ENCODE results near the gene PTGFRN. TPM values are rescaled to one million over a fixed set of nuclear protein-coding genes. Genes with fewer than 3 reads are reported as not detected.

PTGFRN gene
- total and polyA plus RNA-seq, 9 of the 15 experiments (the other 6 are each of a cell fraction or from before 2014, with no cell fraction given): 17.3 to 33.1 (median 25.7) TPM

- TF ChIP-seq, protein P1, sequence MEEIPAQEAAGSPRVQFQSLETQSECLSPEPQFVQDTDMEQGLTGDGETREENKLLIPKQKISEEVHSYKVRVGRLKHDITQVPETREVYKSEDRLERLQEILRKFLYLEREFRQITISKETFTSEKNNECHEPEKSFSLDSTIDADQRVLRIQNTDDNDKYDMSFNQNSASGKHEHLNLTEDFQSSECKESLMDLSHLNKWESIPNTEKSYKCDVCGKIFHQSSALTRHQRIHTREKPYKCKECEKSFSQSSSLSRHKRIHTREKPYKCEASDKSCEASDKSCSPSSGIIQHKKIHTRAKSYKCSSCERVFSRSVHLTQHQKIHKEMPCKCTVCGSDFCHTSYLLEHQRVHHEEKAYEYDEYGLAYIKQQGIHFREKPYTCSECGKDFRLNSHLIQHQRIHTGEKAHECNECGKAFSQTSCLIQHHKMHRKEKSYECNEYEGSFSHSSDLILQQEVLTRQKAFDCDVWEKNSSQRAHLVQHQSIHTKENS (CRISPR knock-in tag; IDR thresholded peaks at IDR 0.05): no peak
- TF ChIP-seq TAL1 (IDR thresholded peaks at IDR 0.05) (peak; percentile 22; the same call in 1 of the 2 replicates), BRD4 (IDR thresholded peaks at IDR 0.05) (peak; percentile 61; the same call in 1 of the 2 replicates), EHMT2 (IDR thresholded peaks at IDR 0.05) (peak; percentile 36; the same call in 1 of the 2 replicates), TEAD1 (CRISPR knock-in tag; IDR thresholded peaks at IDR 0.05) (0 out of 4 replicates have a peak, but pooled peaks of 1 of the 2 experiments have one; percentile 44), POLR2AphosphoS2 (IDR thresholded peaks at IDR 0.05; ENCODE audit: low read length) (no peak), BCL6 (CRISPR knock-in tag; IDR thresholded peaks at IDR 0.05) (no peak), CXXC5 (CRISPR knock-in tag; IDR thresholded peaks at IDR 0.05) (peak; percentile 66), NFIC (IDR thresholded peaks at IDR 0.05) (0 out of 2 replicates have a peak, but pooled peaks have one; percentile 21), MEF2D (tag; conservative IDR thresholded peaks at IDR 0.05; ENCODE audit: low read depth) (peak; percentile 18; the same call in 1 of the 2 replicates), ZNF696 (CRISPR knock-in tag; conservative IDR thresholded peaks at IDR 0.05) (no peak), MAFG (tag; conservative IDR thresholded peaks at IDR 0.05) (peak; percentile 84), PKNOX1 (IDR thresholded peaks at IDR 0.05) (peak; percentile 73), CTCF (IDR thresholded peaks at IDR 0.05 in 2 of 3, conservative IDR thresholded peaks at IDR 0.05 in 1 of 3; ENCODE audit: insufficient read depth in 2 of 3, low read depth in 1 of 3, low read length in 3 of 3) (peak; percentile 86 to 88 (median 88)), BRD9 (IDR thresholded peaks at IDR 0.05; ENCODE audit: low read depth, partially characterized antibody) (peak; percentile 55), NR2C2 (CRISPR knock-in tag; IDR thresholded peaks at IDR 0.05) (no peak), NR2C2 (tag; IDR thresholded peaks at IDR 0.05) (peak; percentile 75; the same call in 1 of the 2 replicates), NBN (IDR thresholded peaks at IDR 0.05; ENCODE audit: low read depth) (peak; percentile 83; the same call in 1 of the 2 replicates), HOMEZ (CRISPR knock-in tag; IDR thresholded peaks at IDR 0.05) (no peak), TBP (optimal IDR thresholded peaks at IDR 0.05; ENCODE audit: low read depth, low read length) (peak; percentile 35), BHLHE40 (IDR thresholded peaks at IDR 0.05; ENCODE audit: low read length) (0 out of 2 replicates have a peak, but pooled peaks have one; percentile 15)
- TF ChIP-seq, protein P2, sequence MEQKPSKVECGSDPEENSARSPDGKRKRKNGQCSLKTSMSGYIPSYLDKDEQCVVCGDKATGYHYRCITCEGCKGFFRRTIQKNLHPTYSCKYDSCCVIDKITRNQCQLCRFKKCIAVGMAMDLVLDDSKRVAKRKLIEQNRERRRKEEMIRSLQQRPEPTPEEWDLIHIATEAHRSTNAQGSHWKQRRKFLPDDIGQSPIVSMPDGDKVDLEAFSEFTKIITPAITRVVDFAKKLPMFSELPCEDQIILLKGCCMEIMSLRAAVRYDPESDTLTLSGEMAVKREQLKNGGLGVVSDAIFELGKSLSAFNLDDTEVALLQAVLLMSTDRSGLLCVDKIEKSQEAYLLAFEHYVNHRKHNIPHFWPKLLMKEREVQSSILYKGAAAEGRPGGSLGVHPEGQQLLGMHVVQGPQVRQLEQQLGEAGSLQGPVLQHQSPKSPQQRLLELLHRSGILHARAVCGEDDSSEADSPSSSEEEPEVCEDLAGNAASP (IDR thresholded peaks at IDR 0.05): 0 out of 2 replicates have a peak, but pooled peaks have one; percentile 40
Measured at GRCh38 chr1:116881879-116882520, 27.7 kb upstream of the PTGFRN start (continued).
